Gastroesophageal sphincter (tissue), 4 donors: Measurements from ENCODE around the gene IMMP2L. TPM values are rescaled to one million over a fixed set of nuclear protein-coding genes. Genes with fewer than 3 reads are reported as not detected.

Experiments
- ATAC-seq: fragments of 150-250 bp; one replicate; pipeline ENCODE4 v1.9.1; 2016; ENCODE audit warnings: mild to moderate bottlenecking, moderate library complexity
- H3K27ac ChIP-seq, 4 donors: fragments of 200-600 bp; sonication (generic) in 3 of 4; 1 replicate in 3 of 4; 2 replicates in 1 of 4; pipeline ENCODE4 v1.5.1; 2016 to 2019
- H3K27me3 ChIP-seq: fragments of 200-600 bp; sonication (generic); one replicate; pipeline ENCODE4 v1.5.1; 2019
- H3K36me3 ChIP-seq, 2 donors: fragments of 200-600 bp; sonication (generic); one replicate each; pipeline ENCODE4 v1.5.1; 2019; ENCODE audit warnings: control low read depth in 1 of 2
- H3K4me1 ChIP-seq, 3 donors: fragments of 200-600 bp; sonication (generic); 1 replicate in 2 of 3; 2 replicates in 1 of 3; pipeline ENCODE4 v1.5.1; 2016 to 2019; ENCODE audit warnings: control low read depth in 2 of 3
- H3K4me3 ChIP-seq, 2 donors: fragments of 200-600 bp; sonication (generic); one replicate each; pipeline ENCODE4 v1.5.1; 2019; ENCODE audit warnings: mild to moderate bottlenecking in 1 of 2, moderate library complexity in 1 of 2
- H3K9me3 ChIP-seq, 3 donors: fragments of 200-600 bp; sonication (generic); one replicate each; pipeline ENCODE4 v1.5.1; 2017 to 2019; ENCODE audit warnings: control low read depth in 2 of 3
- EP300 ChIP-seq: sonication (generic); formaldehyde crosslinking; IDR thresholded peaks from one replicate; pipeline ENCODE4 v1.6.1; 2017; ENCODE audit warnings: antibody characterized with exemption, mild to moderate bottlenecking
- POLR2A ChIP-seq, 2 donors: fragments of 450-650 bp; IDR thresholded peaks; one replicate each; pipeline ENCODE4 v1.6.1; 2017; ENCODE audit warnings: antibody characterized with exemption in 2 of 2, mild to moderate bottlenecking in 2 of 2, moderate library complexity in 1 of 2
- POLR2AphosphoS5 ChIP-seq: sonication (generic); formaldehyde crosslinking; IDR thresholded peaks from one replicate; pipeline ENCODE4 v1.6.1; 2017; ENCODE audit warnings: antibody characterized with exemption
- WGBS, 2 donors: methylation state at CpG; one replicate each; pipeline ENCODE4 v1.1.5; 2018; ENCODE audit warnings: low coverage in 1 of 2; 5-methylcytosine and 5-hydroxymethylcytosine counted together
- total RNA-seq, 4 donors: library from RNA; depleted of rRNA; stranded (reverse); fragments of >200 nt; gene quantifications; one replicate each; pipeline ENCODE4 v1.1.0, GENCODE V29; 2016
- TF ChIP-seq, protein P1 (sequence below), 4 experiments: fragments of 200-600 bp in 2 of 4; fragments of 450-650 bp in 2 of 4; sonication (generic) in 1 of 4; IDR thresholded peaks; one replicate each; pipeline ENCODE4 v1.5.1; 2017 to 2019; ENCODE audit warnings: antibody characterized with exemption in 4 of 4, mild to moderate bottlenecking in 2 of 4, moderate library complexity in 2 of 4

The IMMP2L gene
- total RNA-seq, 4 donors from 2014 or later: 13.6 to 38.5 (median 30.1) TPM

DNA sequence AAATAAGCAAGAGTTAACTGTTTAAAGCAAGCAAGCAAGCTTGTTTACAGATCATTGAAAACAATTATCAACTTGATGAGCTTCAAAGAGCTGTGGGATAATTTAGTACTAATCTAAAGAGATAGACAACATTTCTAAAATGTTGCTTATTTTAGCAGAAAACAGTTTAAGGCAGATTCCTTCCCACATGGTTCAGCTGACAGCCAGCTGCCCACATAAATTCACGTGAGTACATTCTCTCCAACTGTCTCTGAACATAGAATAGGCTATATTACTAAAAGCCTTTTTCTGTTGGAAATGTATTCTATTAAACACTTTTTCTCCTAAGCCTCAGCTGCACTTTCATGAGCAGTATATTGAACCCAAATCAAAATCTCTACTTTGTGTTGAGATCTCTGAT lies 297.3 kb downstream of the IMMP2L start:
- WGBS, 2 donors: 75 to 87% methylated on average over 1 of the region's 1 CpG
- Histone ChIP-seq H3K27ac (no peak overlapping the region), H3K4me3 (no peak overlapping the region), H3K36me3 (no peaks in the 10 kb centered on the region), H3K9me3 (no peaks in the 10 kb centered on the region), H3K4me1 (peaks cover 0 to 16% (median 0%) of the 10 kb centered on the region in 3 donors), H3K27me3 (no peaks in the 10 kb centered on the region)
- no peak for ATAC-seq
- TF ChIP-seq POLR2AphosphoS5 (no peak), POLR2A (IDR thresholded peaks at IDR 0.05) (no peak), EP300 (no peak)

- Histone ChIP-seq H3K9me3 (no peaks in the 10 kb centered on the region), H3K4me3 (no peak overlapping the region), H3K36me3 (no peaks in the 10 kb centered on the region), H3K4me1 (peaks cover 0 to 16% (median 0%) of the 10 kb centered on the region in 3 donors), H3K27me3 (no peaks in the 10 kb centered on the region), H3K27ac (no peak overlapping the region)
- TF ChIP-seq POLR2A (IDR thresholded peaks at IDR 0.05): no peak
- TF ChIP-seq POLR2AphosphoS5: no peak
- TF ChIP-seq, protein P1, sequence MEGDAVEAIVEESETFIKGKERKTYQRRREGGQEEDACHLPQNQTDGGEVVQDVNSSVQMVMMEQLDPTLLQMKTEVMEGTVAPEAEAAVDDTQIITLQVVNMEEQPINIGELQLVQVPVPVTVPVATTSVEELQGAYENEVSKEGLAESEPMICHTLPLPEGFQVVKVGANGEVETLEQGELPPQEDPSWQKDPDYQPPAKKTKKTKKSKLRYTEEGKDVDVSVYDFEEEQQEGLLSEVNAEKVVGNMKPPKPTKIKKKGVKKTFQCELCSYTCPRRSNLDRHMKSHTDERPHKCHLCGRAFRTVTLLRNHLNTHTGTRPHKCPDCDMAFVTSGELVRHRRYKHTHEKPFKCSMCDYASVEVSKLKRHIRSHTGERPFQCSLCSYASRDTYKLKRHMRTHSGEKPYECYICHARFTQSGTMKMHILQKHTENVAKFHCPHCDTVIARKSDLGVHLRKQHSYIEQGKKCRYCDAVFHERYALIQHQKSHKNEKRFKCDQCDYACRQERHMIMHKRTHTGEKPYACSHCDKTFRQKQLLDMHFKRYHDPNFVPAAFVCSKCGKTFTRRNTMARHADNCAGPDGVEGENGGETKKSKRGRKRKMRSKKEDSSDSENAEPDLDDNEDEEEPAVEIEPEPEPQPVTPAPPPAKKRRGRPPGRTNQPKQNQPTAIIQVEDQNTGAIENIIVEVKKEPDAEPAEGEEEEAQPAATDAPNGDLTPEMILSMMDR (IDR thresholded peaks at IDR 0.05): no peak
- TF ChIP-seq EP300: no peak
- no peak for ATAC-seq
- 56 to 70% methylated on average over 3 to 4 of the region's 4 CpGs for WGBS, 2 donors
Measured at GRCh38 chr7:111264111-111264868, 298.0 kb downstream of the IMMP2L start.

DNA sequence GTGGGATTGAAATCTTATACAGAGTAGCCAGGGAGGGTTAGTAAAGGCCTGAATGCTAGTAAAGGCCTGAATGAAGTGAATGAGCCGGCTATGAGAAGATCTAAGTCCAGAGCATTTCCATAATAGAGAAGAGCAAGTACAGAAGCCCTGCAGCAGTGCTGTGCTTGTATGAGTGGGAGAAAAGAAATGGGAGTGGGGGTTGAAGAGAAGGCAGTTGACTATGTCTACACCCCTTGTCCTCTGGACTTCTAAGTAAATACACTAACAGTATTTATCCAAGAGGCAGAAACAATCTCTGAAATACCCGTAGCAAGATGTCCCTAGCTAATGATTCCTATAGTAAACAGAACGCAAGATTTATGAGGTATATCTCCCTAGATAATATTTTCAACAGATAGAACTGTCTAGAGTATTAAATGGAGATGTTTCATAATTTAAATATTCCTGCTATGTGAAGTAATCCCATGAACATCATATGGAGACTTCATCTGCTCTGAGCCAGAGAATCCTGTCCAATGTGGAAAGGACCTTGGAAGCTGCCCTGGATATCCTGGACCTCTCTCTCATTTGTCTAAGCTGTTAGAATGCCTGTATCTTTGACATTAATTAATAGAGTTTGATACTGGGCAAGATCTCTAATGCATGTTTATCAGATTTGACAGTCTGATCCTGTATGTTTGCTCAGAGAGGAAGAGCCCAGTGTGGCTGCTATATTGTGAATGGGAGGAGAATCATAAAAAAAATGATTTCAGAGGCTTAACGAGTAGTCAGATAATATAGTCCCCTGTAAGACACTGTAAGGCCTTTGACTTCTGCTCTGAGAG lies 299.8 kb downstream of the IMMP2L start:
- TF ChIP-seq POLR2A (IDR thresholded peaks at IDR 0.05): no peak
- TF ChIP-seq POLR2AphosphoS5: no peak
- TF ChIP-seq EP300: no peak
- TF ChIP-seq, protein P1 (IDR thresholded peaks at IDR 0.05): no peak
- WGBS, 2 donors: 88 to 89% methylated on average over 4 of the region's 4 CpGs
- Histone ChIP-seq H3K36me3 (no peaks in the 10 kb centered on the region), H3K9me3 (no peaks in the 10 kb centered on the region), H3K4me3 (no peak overlapping the region), H3K4me1 (peaks cover 0 to 16% (median 0%) of the 10 kb centered on the region in 3 donors), H3K27me3 (no peaks in the 10 kb centered on the region), H3K27ac (no peak overlapping the region)
- no peak for ATAC-seq

GRCh38 chr7:111261496-111261895 lies 300.8 kb downstream of the IMMP2L start:
- no peak overlapping the region for H3K27ac ChIP-seq
- ATAC-seq: no peak
- H3K9me3 ChIP-seq: no peaks in the 10 kb centered on the region
- H3K4me1 ChIP-seq: peaks cover 0 to 16% (median 0%) of the 10 kb centered on the region in 3 donors
- H3K4me3 ChIP-seq: no peak overlapping the region
- H3K36me3 ChIP-seq: no peaks in the 10 kb centered on the region
- no peak for TF ChIP-seq POLR2AphosphoS5
- TF ChIP-seq, protein P1 (IDR thresholded peaks at IDR 0.05): no peak
- TF ChIP-seq EP300: no peak
- TF ChIP-seq POLR2A (IDR thresholded peaks at IDR 0.05): no peak
- H3K27me3 ChIP-seq: no peaks in the 10 kb centered on the region
- 88 to 94% methylated on average over 3 of the region's 3 CpGs for WGBS, 2 donors

- no peaks in the 10 kb centered on the region for H3K9me3 ChIP-seq
- ATAC-seq: no peak
- WGBS, 2 donors: 92 to 97% methylated on average over 4 of the region's 4 CpGs
- H3K36me3 ChIP-seq: no peaks in the 10 kb centered on the region
- TF ChIP-seq POLR2A (IDR thresholded peaks at IDR 0.05) (no peak), POLR2AphosphoS5 (no peak), EP300 (no peak)
- TF ChIP-seq, protein P1 (IDR thresholded peaks at IDR 0.05): no peak
- no peak overlapping the region for H3K27ac ChIP-seq
- no peaks in the 10 kb centered on the region for H3K27me3 ChIP-seq
- no peak overlapping the region for H3K4me3 ChIP-seq
- H3K4me1 ChIP-seq: peaks cover 0 to 16% (median 0%) of the 10 kb centered on the region in 3 donors
Measured at GRCh38 chr7:111259991-111260390, 302.3 kb downstream of the IMMP2L start.
